Left kidney (tissue), 2 donors: ENCODE data around the gene ZNF213. TPM values are rescaled to one million over a fixed set of nuclear protein-coding genes. Genes with fewer than 3 reads are reported as not detected.
"Not testable (repeated sequence)": the region's sequence is repeated elsewhere in the genome, so short reads cannot be mapped to it uniquely, and the experiment has no call there.

ENCODE experiments used
- DNase-seq: peaks from one replicate; pipeline ENCODE4 v3.0.0-alpha.2; 2013
- polyA plus RNA-seq: library from polyadenylated mRNA; unstranded; fragments of 120-200 nt; gene quantifications from one replicate; pipeline ENCODE4 v1.2.1, GENCODE V29; 2013; ENCODE audit not compliant: insufficient read length

Gene ZNF213
- polyA plus RNA-seq, 1 donor, result 13.2 TPM

GRCh38 chr16:3170440-3171180 lies 35.8 kb downstream of the ZNF213 start:
- no peak for DNase-seq

DNA sequence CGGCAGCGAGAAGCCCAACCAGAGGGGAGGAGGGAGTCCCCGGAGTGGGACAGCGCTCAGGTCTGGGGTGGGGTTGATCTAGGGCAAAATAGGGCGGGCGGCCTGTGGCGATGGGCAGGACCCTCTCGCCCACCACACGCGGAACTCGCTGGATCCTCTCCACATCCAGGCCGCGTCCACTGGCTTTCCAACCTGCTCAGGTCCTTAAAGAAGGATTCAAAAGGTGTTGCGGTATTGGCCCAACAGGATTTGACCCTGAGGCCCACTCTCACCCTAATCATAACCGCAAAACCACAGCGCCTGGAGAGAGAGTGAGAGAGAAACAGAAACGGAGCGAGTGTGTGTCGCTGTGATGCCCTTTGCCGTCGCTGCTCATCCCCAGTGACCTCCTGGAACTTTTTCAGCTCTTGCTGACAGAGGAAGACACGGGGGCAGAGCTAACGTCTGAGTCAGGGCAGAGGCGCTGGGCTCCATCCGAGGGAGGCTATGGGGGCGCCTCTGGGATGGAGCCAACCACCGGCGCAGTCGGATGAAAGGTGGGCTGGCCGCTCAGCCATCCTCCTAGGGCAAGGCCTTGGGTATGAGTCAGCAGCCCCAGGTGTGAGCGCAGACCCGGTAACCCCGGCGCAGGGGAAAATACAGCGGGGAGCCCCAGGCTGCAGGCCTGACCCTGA lies 36.5 kb downstream of the ZNF213 start:
- DNase-seq, result no peak

DNA sequence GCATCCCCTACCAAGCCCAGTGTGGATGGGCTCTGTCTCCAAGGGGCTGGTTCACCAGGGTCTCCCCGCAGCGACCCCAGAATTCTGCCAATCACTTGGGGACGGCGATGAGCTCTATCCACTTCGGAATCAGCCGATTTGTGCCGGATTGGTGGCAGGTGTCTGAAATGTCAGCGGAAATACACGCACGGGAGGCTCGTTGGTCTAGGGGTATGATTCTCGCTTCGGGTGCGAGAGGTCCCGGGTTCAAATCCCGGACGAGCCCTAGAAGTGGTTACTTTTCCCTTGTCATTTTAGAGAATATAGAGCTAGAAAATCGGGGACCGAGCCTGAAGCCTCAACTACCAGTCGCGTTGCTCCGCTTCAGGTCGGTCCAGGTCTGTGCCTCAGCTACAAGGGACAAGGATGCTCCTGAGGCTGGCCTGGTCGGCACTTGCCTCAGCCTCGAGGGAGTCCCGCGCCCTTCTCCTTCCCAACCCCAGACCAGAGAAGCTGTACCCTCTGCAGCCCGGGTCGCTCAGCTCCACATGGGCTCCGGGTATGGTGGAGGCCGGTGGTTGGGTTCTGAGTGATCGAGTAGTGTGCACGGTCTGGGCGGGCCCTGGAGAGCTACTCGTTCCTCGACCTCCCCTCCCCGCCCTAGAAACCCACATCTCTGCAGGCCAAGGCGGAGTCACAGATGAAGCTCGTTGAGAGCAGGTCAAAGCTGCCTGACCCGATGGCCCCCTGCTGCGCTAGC lies 37.2 kb downstream of the ZNF213 start:
- no peak for DNase-seq

DNA sequence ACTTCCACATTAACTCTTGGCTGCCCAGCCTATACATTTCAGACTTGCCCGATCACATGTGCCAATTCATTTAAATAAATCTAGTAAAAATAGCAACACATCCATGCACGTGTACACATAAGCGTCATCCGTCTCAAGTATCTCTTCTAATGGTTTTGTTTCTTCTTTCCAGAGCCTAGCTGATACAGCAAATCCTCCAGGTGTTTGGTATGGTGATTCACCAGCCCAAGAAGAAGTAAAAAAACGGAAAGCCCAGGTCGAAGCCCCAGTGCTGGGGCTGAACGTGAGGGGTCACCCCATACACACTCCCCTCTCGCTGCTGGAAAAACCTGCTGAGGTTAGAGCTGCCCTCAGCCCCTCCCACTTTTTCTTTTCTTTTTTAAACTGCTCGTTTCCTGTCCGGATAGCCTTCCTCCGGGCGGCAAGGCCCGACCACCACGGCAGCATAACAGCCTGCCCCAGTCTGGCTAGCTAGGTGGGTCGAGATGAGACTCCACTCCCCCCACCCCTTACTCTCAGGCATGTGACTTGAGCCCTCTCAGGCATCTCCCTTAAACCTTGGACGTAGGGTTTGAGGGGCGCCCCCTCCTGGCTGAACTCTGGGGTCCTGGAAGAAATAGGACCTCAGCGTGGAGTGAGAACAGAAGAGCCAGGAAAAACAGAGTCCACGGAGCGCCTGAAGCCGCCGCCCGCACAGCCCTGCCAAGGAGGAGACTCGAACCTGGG lies 39.2 kb downstream of the ZNF213 start:
- DNase-seq, result no peak

DNA sequence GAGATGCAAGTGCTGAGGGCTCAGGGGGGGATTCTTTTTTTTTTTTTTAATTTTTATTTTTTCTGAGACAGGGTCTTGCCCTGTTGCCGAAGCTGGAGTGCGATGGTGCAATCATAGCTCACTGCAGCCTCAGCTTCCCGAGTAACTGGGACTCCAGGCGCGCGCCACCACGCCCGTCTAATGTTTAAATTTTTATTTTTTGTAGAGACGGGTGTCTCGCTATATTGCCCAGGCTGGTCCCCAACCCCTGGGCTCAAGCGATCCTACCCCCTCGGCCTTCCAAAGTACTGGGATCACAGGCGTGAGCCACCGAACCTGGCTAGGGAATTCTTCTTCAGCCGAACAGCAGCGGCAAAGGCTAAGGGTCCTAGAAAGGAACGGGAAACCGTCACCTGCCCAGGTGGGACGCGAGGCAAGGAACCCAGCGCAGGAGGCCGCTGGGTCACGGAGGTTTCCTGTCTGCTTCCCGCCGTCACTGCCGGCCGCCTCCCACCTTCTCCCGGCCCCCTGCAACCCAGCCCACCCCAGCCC lies 39.9 kb downstream of the ZNF213 start:
- no peak for DNase-seq

- no peak for DNase-seq
These were observed 40.6 kb downstream of the ZNF213 start for GRCh38 chr16:3175157-3176093.

- DNase-seq, result no peak
These were observed 44.8 kb downstream of the ZNF213 start for GRCh38 chr16:3179651-3180050.

DNA sequence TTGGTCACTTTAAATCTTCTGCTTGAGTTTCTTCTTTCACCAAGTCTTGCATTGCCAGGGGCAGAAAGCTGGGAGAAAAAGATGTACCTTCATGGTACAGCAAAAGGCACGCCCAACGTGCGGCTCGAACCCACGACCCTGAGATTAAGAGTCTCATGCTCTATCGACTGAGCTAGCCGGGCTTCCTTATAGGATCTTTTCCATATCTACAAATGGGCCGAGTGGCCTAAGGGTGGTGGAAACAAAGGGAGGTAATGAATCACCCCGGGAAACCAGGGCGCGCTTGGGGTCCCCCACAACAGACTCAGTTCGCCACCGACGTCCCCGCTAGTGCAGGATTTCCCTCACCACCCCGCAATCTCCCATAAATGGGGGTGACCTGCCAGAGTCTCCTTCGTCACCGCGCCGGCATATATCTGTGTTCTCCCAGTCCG lies 45.6 kb downstream of the ZNF213 start:
- no peak for DNase-seq

- DNase-seq, result not testable (repeated sequence)
These were observed 47.4 kb downstream of the ZNF213 start for GRCh38 chr16:3182293-3182607.

- no peak for DNase-seq
These were observed 48.0 kb downstream of the ZNF213 start for GRCh38 chr16:3182608-3183444.

GRCh38 chr16:3183445-3184139 lies 48.8 kb downstream of the ZNF213 start:
- DNase-seq, result no peak

- no peak for DNase-seq
These were observed 52.3 kb downstream of the ZNF213 start for GRCh38 chr16:3186946-3187690.

DNA sequence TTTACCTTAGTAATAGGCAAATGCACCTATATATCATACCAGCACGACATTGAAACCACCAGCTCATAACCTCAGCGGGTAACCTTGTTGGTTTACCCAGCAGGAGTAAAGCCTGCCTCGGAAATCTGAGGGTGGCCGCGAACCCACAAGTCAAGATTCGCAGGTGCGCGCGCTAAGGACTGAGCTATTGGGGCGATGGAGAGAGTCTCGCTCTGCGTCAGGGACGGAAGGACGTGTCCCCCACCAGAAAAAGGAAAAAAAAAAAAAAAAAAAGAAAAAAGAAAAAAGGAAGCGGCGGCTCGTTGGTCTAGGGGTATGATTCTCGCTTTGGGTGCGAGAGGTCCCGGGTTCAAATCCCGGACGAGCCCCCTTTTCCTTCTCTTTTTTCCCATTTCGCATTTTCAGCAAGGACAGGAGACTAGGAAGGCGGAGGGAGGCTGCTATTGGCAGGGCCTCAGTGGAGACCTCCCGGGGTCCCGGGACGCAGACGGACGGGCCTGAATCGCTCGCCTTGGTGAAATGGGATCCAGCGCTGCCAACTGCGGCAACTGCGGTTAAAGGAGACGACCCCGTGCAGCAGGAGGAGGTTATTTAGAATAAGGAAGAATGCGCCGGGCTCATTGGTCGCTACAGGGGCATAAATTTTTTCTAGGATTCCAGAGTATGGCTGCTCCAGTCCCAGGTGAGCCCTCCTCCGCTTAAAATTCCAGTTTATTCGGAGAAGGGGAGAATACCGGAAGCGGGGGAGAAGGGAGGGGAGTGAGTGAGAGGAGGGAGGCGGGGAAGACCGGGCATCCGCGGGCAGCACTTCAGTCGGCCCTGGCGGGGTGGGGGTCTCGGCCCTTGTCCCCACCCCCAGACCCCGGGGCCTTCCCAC lies 53.2 kb downstream of the ZNF213 start, which contains the start of gene OR1F1:
TSS of gene OR1F1 (plus strand) at position 407 of the 877 bp plus-strand sequence.
- DNase-seq, result no peak

DNA sequence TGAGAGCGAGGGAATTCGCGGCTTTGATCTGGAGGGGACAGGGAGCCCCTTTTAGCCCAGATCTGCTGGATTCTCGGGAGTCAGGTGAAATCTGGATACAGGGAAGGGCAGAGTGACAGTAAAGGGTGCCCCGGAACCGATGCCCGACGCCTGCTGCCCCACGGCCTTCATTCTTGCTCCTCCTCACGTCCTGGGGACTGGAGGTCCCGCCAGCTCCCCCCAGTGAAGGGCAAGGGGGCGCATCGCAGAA lies 53.8 kb downstream of the ZNF213 start:
- no peak for DNase-seq

DNA sequence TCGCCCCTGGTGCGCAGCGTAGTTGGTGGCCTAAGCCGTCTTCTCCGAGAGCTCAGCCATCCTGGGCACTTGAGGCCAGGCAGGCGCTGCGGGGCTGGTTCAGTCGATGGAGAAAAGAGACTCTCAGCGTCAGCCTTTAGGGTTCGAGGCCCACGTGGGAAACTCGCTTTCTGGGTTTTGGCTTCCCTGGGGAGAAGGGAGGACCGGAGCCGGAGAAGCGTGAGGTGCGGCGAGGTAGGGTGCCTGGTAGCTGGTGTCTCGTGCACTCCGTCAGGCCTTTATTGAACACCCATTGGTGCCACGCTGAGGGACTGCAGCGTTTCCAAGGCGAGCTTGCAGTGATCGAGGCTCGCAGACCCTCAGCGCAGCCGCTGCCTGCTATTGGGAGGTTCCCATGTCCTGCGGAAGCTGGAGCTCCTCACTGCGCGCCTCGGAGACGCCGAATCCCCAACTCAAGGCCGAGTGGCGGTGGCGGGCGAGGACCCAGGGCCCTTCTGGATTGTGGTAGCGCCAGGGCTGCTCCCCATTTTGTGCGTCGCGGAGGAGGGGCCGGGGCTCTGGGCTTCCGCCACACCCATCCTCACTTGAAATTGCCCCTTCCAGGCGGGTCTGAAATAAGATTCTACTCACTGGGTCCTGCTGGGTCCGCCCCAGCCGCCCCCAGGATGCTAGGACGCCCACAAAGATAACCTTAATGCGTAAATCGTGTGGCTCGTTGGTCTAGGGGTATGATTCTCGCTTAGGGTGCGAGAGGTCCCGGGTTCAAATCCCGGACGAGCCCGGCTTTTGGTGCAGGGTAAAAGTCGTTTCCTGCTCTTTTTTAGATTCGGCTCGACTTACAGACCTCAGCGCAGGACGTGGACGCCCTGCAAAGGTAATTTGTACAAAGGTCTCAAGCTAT lies 54.3 kb downstream of the ZNF213 start:
- no peak for DNase-seq

DNA sequence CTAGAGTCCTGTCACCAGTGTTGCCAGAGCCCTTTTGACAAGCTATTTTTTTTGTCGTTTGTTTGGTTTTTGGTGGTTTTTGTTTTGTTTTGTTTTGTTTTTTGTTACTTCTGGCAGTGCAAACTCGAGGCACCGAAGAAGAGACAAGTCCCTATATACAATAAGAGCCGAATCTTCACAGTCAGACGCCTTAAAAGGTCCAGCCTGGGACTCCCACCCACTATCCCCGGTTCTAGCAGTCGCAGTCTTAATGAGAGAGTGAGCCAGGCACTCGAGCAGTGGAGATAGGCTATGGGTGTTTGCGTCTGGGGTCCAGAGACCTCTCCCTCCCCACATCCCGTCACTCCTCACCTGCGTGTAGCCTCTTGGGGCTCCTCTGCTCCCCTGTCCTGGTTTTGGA lies 55.0 kb downstream of the ZNF213 start:
- DNase-seq, result no peak

GRCh38 chr16:3190949-3191353 lies 56.1 kb downstream of the ZNF213 start:
- DNase-seq, result no peak
